Islet of Langerhans (tissue), 1 donor: ENCODE results near the gene SEPTIN11.

ENCODE experiments used
- FAIRE-seq: peaks from one replicate; lab custom pipeline; 2011; peaks lifted over from hg19 to GRCh38; lab: Jason Lieb, UNC

The SEPTIN11 gene

GRCh38 chr4:76980261-76980660 lies 30.7 kb downstream of the SEPTIN11 start:
- no peak for FAIRE-seq

GRCh38 chr4:76981644-76982043 lies 32.1 kb downstream of the SEPTIN11 start:
- no peak for FAIRE-seq

GRCh38 chr4:76982638-76983584 lies 33.4 kb downstream of the SEPTIN11 start:
- no peak for FAIRE-seq

GRCh38 chr4:76984127-76984526 lies 34.6 kb downstream of the SEPTIN11 start:
- FAIRE-seq: no peak

DNA sequence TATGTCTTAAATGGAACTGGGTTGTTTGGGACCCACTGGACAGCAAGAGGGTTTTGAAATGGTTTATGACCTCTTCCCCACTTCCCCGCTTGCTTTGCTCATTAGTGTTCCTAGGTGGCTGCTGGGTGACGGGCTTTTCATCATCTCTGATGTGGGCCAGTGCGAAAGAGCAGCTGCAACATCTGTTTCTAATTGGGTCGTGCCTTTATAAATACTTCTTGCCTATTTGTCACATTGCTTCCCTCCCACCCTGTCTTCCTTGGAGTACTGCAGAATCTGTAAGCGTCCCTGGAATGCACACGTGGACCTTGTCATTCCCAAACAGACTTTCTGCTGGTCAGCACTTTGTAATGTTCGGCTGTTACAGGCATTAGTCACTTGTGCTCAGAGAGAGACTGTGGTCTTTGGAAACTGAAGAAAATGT lies 35.2 kb downstream of the SEPTIN11 start:
- FAIRE-seq: no peak

GRCh38 chr4:76987153-76987591 lies 37.6 kb downstream of the SEPTIN11 start:
- FAIRE-seq: no peak

- FAIRE-seq: no peak
Observed at GRCh38 chr4:76987685-76988084, 38.1 kb downstream of the SEPTIN11 start.

GRCh38 chr4:76989391-76990061 lies 40.0 kb downstream of the SEPTIN11 start:
- no peak for FAIRE-seq

- FAIRE-seq: no peak
Observed at GRCh38 chr4:76990288-76991080, 40.9 kb downstream of the SEPTIN11 start.

DNA sequence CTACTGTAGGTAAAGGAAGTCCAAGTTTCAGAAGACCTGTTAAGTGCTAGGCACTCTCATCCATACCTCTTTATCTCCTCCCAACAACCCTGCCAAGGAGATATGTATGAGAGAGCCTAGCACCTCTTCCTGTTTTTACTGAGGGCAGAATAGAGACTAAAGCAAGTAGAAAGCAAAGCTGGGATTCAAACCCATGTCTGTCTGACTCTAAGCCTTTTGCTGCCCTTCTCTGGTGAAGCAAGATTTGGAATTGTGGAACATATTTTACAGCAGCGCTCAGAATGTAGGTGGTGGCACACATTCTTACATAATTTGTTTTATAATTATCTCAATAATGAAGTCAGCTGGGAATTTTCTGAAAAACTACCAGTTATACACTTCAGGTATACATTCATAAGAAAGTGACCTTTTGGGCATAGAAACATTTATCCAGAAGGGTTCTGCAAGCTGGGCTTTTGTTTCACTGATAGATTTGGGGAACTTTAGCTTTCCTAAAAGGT lies 41.7 kb downstream of the SEPTIN11 start:
- FAIRE-seq: no peak

DNA sequence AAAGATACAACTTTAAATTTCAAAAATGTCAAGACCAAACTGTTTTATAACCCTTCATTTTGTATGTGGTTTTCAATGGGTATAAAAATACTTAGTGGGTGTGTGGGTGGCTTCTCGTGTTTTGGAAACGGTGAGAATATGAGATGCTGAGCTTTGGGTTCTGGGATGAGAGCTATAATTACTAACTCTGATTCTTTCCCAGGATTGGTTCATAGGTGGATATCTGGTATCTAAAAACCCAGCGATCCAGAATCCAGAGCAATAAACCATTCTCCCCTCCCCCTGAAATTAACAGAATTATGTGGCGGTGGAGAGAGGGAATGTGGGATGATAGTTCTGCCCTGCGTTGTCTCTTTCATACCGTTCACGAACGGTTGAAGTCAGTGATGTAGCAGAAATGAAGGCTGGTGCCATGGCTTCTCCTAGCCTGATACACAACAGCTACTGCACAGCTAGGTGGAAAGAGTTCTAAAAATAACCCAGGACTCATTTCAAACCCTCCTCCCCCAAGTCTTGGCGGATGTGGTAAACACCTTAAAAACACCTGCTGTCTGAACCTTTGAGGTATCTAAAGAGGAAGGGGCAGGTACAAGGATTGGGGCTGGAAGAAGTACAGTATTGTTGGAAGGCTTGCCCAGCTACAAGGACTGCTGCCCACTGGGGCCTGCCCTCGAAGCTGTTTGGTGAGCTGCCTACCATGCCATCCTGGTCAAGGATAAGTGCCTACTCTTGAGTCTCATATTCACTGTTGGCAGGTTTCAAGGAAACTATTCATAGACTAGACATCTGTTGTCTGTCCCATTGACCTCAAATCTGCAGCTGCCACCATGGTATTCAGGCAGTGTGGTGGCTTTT lies 44.5 kb downstream of the SEPTIN11 start:
- no peak for FAIRE-seq

GRCh38 chr4:76995776-76996175 lies 46.2 kb downstream of the SEPTIN11 start:
- no peak for FAIRE-seq

DNA sequence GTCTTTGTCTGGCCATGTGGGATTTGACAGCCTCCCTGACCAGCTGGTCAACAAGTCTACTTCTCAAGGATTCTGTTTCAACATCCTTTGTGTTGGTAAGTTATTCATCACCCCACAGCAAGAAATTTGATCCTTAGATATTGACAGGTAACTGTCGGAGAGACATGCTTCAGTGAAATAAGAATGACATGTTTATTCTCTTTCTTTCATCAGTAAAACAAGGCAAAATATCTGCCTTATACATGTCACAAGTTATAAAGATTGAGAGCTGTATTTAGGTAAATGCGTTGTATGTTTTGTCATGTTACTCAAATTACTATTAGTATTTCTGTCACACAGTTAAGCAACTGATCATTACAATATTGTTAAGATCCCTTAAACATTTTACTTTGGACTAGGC lies 46.9 kb downstream of the SEPTIN11 start:
- no peak for FAIRE-seq

DNA sequence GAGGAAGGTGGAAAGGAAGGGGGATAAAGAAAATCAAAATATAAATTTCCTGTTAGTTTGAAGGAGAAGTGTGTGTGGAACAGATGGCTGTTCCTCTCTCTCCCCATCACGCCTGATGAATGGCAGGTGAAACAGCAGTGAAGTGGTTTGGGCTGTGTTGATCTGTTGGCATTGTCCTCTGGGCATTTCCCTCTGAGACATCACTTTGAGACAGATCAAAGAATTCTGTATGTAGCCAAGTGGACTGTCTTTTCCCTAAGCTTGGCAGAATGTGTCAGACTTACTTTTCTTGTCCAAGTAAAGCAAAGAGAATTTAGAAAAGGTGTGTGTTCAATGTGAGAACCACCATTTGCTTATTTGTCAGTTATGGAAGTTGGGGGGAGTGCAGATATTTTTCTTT lies 47.5 kb downstream of the SEPTIN11 start:
- no peak for FAIRE-seq

- no peak for FAIRE-seq
Observed at GRCh38 chr4:76997532-76997931, 48.0 kb downstream of the SEPTIN11 start.

DNA sequence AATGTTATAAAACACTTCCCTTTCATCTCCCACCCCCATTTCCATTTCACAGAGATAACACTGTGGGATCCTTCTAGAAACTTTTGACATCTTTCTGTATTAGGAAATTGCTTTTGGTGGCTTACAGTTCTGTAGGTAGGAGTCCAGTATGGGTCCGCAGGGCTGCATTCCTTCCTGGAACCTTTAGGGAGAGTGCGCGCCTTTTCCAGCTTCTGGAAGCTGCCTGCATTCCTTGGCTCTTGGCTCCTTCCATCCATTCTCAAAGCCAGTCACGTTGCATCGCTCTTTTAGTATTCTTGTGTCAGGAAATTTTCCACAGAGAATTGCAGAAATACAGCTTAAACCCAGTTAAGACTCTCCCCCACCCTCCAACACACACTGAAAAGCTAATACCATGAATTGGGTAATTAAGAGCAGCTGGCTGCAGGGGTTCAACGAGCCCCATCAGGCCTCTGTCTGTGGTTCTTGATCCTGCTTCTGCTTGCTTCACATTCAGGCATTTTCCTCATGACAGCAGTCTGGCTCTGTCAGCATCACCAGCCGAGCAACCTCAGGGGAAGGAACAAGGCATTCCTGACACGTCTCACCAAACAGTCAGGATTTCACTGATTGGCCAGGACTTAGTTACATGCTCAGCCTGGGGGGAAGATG lies 48.8 kb downstream of the SEPTIN11 start:
- FAIRE-seq: no peak
